ENCODE data around the gene RETREG3.

The RETREG3 gene

GRCh38 chr17:42537826-42538451, 71.2 kb downstream of the RETREG3 start:
- peaks cover 0 to 43% (median 11%) of the 10 kb centered on the region in 11 experiments; a peak in 11 of 22 replicates for H4K20me1 ChIP-seq
- TF ChIP-seq Cebpa-rat (IDR thresholded peaks at IDR 0.05), result no peak
- H3K27ac ChIP-seq, result 0 out of 22 replicates have a peak overlapping the region, but pooled peaks of 1 of the 11 experiments have one; percentile 2
- H3K4me1 ChIP-seq, result peaks cover 25 to 46% (median 39%) of the 10 kb centered on the region in 10 experiments
- peak overlapping the region in 3 of 10 experiments; percentile 84 to 94 (median 91); a peak in 2 of 20 replicates for H3K4me3 ChIP-seq
- peaks cover 30 to 57% (median 43%) of the 10 kb centered on the region in 11 experiments for H3K36me3 ChIP-seq
- H3K27me3 ChIP-seq, result no peaks in the 10 kb centered on the region
- H3K4me2 ChIP-seq, result peak overlapping the region; percentile 77 to 97 (median 94); a peak in 16 of 22 replicates
- peak overlapping the region in 6 of 11 experiments; percentile 89 to 96 (median 92); a peak in 5 of 22 replicates for H3K9ac ChIP-seq
- H3K9me3 ChIP-seq (replicated peaks in 1 of 11), result no peaks in the 10 kb centered on the region

DNA sequence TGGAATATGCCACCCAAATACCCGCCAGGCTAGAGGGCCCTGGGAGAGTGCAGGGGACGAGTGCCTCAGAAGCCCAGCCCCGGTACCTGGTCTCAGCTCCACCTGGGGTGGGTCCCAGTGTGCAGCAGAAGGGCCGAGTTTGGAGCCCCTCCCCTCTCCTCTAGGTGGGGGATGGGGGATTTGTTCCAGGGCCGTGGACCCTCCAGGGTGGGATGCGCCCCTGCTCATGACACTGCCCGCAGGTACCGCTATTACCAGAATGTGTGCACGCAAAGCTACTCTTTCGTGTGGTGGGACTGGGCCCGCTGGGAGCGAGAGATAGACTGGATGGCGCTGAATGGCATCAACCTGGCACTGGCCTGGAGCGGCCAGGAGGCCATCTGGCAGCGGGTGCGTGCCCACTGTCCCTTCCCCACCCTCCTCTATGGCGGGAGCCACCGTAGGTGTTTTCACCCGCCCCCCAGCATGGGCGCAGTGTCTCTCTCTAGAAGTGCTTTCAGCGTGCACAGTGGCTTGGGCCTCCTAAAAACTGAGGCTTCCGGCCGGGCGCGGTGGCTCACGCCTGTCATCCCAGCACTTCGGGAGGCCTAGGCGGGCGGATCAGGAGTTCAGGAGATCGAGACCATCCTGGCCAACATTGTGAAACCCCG, 71.9 kb downstream of the RETREG3 start:
- H3K9ac ChIP-seq, result peak overlapping the region; percentile 87 to 96 (median 91)
- no peak for TF ChIP-seq Cebpa-rat (IDR thresholded peaks at IDR 0.05)

GRCh38 chr17:42536372-42537155, 72.6 kb downstream of the RETREG3 start:
- H3K4me3 ChIP-seq, result peak overlapping the region; percentile 77 to 94 (median 86)
- H3K36me3 ChIP-seq, result peaks cover 22 to 44% (median 30%) of the 10 kb centered on the region in 11 experiments
- peak overlapping the region; percentile 87 to 96 (median 91) for H3K9ac ChIP-seq
- peak overlapping the region; percentile 88 to 95 (median 91) for H3K27ac ChIP-seq
- H3K9me3 ChIP-seq (replicated peaks in 1 of 11), result no peaks in the 10 kb centered on the region
- H4K20me1 ChIP-seq, result peaks cover 0 to 38% (median 11%) of the 10 kb centered on the region in 11 experiments; a peak in 11 of 22 replicates
- H3K27me3 ChIP-seq, result no peaks in the 10 kb centered on the region
- peaks cover 35 to 52% (median 50%) of the 10 kb centered on the region in 10 experiments for H3K4me1 ChIP-seq
- TF ChIP-seq Cebpa-rat (IDR thresholded peaks at IDR 0.05), result no peak
- peak overlapping the region; percentile 77 to 97 (median 94) for H3K4me2 ChIP-seq

More for the DNA sequence above, 71.9 kb downstream of the RETREG3 start:
- Histone ChIP-seq H3K27ac (peak overlapping the region in 10 of 11 experiments; percentile 88 to 95 (median 92); a peak in 19 of 22 replicates), H3K9me3 (replicated peaks in 1 of 11) (no peaks in the 10 kb centered on the region), H3K36me3 (peaks cover 24 to 51% (median 37%) of the 10 kb centered on the region in 11 experiments), H3K4me1 (peaks cover 29 to 49% (median 43%) of the 10 kb centered on the region in 10 experiments), H4K20me1 (peaks cover 0 to 38% (median 11%) of the 10 kb centered on the region in 11 experiments; a peak in 11 of 22 replicates), H3K4me3 (peak overlapping the region; percentile 77 to 94 (median 86)), H3K27me3 (no peaks in the 10 kb centered on the region), H3K4me2 (peak overlapping the region; percentile 77 to 97 (median 94))

- H3K27me3 ChIP-seq, result no peaks in the 10 kb centered on the region
- peaks cover 0 to 37% (median 11%) of the 10 kb centered on the region in 11 experiments; a peak in 11 of 22 replicates for H4K20me1 ChIP-seq
- peak within 1 kb of the TSS; percentile 77 to 94 (median 86) for H3K4me3 ChIP-seq
- H3K9ac ChIP-seq, result peak within 1 kb of the TSS; percentile 87 to 96 (median 91)
- H3K36me3 ChIP-seq, result peaks cover 19 to 38% (median 26%) of the 10 kb centered on the region in 11 experiments
- peaks cover 40 to 56% (median 52%) of the 10 kb centered on the region in 10 experiments for H3K4me1 ChIP-seq
- no peaks in the 10 kb centered on the region for H3K9me3 ChIP-seq (replicated peaks in 1 of 11)
- peak within 1 kb of the TSS; percentile 88 to 95 (median 91) for H3K27ac ChIP-seq
- TF ChIP-seq Cebpa-rat (IDR thresholded peaks at IDR 0.05), result no peak
- H3K4me2 ChIP-seq, result peak within 1 kb of the TSS; percentile 77 to 97 (median 94)
Measured at GRCh38 chr17:42536048-42536371, 73.2 kb downstream of the RETREG3 start, which contains the start of gene NAGLU. Gene NAGLU, plus strand, starts transcription at chr17:42536241. Its CDS starts 32 bp downstream, at chr17:42536273.

DNA sequence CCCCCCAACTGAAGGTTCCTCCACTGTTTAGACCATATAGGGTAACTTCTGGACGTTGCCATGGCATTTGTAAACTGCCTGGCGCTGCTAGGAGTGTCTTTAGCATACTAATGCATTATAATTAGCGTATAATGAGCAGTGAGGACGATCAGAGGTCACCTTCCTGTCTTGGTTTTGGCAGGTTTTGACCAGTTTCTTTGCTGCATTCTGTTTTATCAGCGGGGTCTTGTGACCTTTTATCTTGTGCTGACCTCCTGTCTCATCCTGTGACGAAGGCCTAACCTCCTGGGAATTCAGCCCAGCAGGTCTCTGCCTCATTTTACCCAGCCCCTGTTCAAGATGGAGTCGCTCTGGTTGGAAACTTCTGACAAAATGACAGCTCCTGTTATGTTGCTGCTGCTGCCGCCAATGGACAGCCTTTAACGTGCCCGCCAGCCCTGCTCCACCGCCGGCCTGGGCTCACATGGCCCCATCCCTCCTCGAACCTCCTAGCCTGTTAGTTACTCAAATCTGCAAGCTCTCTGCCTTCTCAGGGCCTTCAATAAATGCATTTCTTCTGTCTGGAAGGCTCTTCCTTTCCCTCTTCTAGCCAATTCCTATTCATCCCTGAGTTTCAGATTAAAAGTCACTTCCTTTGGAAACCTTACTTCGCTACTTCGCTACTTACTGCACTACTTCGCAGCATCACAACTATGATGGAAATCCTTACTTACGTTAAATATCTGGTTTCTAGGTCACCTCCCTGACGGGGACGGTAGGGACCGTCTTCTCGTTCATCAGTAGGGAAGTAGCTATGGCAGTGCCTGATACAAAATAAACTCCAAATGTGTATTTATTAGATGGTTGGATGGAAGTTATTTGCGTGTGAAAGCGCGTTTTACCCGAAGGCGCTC, 73.8 kb downstream of the RETREG3 start:
- Histone ChIP-seq H3K27ac (peak overlapping the region; percentile 88 to 95 (median 91)), H3K36me3 (peaks cover 15 to 33% (median 21%) of the 10 kb centered on the region in 11 experiments), H3K27me3 (no peaks in the 10 kb centered on the region), H3K4me2 (peak overlapping the region; percentile 77 to 97 (median 94)), H3K9ac (peak overlapping the region; percentile 87 to 96 (median 91)), H3K4me1 (peaks cover 46 to 62% (median 56%) of the 10 kb centered on the region in 10 experiments), H4K20me1 (peaks cover 0 to 30% (median 11%) of the 10 kb centered on the region in 11 experiments; a peak in 11 of 22 replicates), H3K9me3 (replicated peaks in 1 of 11) (no peaks in the 10 kb centered on the region), H3K4me3 (peak overlapping the region; percentile 77 to 94 (median 86))
- no peak for TF ChIP-seq Cebpa-rat (IDR thresholded peaks at IDR 0.05)

GRCh38 chr17:42531455-42532354, 77.5 kb downstream of the RETREG3 start:
- Histone ChIP-seq H3K4me1 (peaks cover 53 to 72% (median 65%) of the 10 kb centered on the region in 10 experiments), H4K20me1 (peaks cover 0 to 2% (median 0%) of the 10 kb centered on the region in 11 experiments; a peak in 4 of 22 replicates), H3K36me3 (no peaks in the 10 kb centered on the region), H3K9ac (peak overlapping the region; percentile 68 to 83 (median 79)), H3K27me3 (no peaks in the 10 kb centered on the region), H3K27ac (peak overlapping the region; percentile 64 to 80 (median 76)), H3K4me3 (peak overlapping the region; percentile 52 to 72 (median 63)), H3K9me3 (replicated peaks in 1 of 11) (no peaks in the 10 kb centered on the region), H3K4me2 (peak overlapping the region; percentile 78 to 96 (median 86))
- no peak for TF ChIP-seq Cebpa-rat (IDR thresholded peaks at IDR 0.05)

GRCh38 chr17:42530952-42531454, 78.2 kb downstream of the RETREG3 start:
- no peak overlapping the region; a peak in 1 of 22 replicates for H3K9ac ChIP-seq
- no peaks in the 10 kb centered on the region for H3K36me3 ChIP-seq
- no peaks in the 10 kb centered on the region for H3K27me3 ChIP-seq
- no peak for TF ChIP-seq Cebpa-rat (IDR thresholded peaks at IDR 0.05)
- no peak overlapping the region for H3K4me3 ChIP-seq
- H3K4me2 ChIP-seq, result peak overlapping the region; percentile 78 to 96 (median 86); a peak in 19 of 22 replicates
- peak overlapping the region in 1 of 11 experiments; percentile 74; a peak in 3 of 22 replicates for H3K27ac ChIP-seq
- H4K20me1 ChIP-seq, result no peaks in the 10 kb centered on the region
- H3K9me3 ChIP-seq (replicated peaks in 1 of 11), result no peaks in the 10 kb centered on the region
- peaks cover 53 to 77% (median 72%) of the 10 kb centered on the region in 10 experiments for H3K4me1 ChIP-seq
